Tongue (tissue), 3 donors: ENCODE data around the gene RNU5D-1. TPM values are rescaled to one million over a fixed set of nuclear protein-coding genes. Genes with fewer than 3 reads are reported as not detected.
"Not testable (repeated sequence)": the region's sequence is repeated elsewhere in the genome, so short reads cannot be mapped to it uniquely, and the experiment has no call there.

ENCODE experiments used
- DNase-seq: peaks from one replicate; pipeline ENCODE4 v3.0.0-alpha.2; 2015
- small RNA-seq: library from RNA; depleted of rRNA; stranded (forward); fragments of <200 nt; gene quantifications from one replicate; pipeline ENCODE3, GENCODE V24; 2014; ENCODE audit warnings: low replicate concordance
- total RNA-seq: library from RNA; depleted of rRNA; stranded (reverse); fragments of >200 nt; gene quantifications from one replicate; pipeline ENCODE4 v1.2.3, GENCODE V29; 2014

The RNU5D-1 gene
- total RNA-seq, 1 donor from 2014 or later: not detected

DNA sequence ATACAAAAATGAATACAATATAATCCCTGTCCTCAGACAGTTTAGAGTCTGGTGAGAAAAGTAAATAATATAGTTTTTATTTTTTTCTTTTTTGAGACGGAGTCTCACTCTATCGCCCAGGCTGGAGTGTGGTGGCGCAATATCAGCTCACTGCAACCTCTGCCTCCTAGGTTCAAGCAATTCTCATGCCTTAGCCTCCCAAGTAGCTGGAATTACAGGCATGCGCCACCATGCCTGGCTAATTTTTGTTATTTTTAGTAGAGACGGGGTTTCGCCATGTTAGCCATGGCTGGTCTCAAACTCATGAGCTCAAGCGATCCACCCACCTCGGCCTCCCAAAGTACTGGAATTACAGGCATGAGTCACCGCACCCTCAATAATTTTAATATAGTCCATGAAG lies 31.6 kb downstream of the RNU5D-1 start:
- not testable (repeated sequence) for DNase-seq

DNA sequence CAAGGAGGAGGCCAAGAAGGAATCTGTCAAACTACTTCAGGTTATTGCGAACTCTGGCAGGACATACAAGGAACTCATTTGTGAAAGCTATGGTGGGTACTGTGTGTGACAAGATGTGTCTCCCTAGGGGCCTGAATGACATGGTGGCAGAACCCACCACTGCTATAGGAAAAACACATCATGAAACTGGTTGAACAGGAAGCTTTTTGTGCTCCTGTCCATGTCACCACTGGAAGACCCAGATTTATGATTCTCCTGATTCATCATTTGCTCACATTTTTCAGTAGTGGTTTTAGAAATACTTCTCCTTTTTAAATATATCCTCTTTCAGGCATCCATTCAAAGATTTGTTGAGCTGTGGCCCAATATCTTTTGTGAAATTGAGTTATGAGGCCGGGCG lies 32.8 kb downstream of the RNU5D-1 start:
- DNase-seq: no peak

DNA sequence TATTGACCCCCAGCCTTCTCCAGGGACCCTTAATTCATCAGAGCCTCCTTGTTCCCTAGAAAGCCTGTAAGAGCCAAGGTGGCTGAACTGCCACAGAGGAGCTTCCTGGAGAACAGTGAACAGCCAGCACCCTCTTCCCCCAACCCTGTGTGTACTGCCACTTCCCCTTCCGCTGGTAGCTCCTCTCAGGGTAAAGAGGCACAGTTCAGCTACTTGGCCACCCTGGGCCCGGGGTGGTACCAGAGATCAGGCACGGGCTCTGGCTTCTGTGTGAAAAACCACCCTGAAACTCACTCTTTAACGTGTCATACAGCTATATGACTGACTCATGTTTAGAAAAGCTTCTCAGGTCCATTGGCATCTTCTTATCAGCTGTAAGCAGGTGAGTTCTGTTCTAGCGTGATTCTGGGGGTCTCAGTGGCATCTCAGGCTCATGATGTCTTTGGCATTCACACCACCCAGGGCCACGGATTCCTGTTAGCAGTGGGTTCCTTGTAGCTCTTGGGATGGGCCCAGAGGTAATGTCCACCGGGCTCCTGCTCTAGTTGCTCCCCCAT lies 34.1 kb downstream of the RNU5D-1 start:
- DNase-seq: no peak

- DNase-seq: no peak
Measured at GRCh38 chr1:44696101-44696500, 34.9 kb downstream of the RNU5D-1 start.

GRCh38 chr1:44695671-44696070 lies 35.3 kb downstream of the RNU5D-1 start:
- no peak for DNase-seq

DNA sequence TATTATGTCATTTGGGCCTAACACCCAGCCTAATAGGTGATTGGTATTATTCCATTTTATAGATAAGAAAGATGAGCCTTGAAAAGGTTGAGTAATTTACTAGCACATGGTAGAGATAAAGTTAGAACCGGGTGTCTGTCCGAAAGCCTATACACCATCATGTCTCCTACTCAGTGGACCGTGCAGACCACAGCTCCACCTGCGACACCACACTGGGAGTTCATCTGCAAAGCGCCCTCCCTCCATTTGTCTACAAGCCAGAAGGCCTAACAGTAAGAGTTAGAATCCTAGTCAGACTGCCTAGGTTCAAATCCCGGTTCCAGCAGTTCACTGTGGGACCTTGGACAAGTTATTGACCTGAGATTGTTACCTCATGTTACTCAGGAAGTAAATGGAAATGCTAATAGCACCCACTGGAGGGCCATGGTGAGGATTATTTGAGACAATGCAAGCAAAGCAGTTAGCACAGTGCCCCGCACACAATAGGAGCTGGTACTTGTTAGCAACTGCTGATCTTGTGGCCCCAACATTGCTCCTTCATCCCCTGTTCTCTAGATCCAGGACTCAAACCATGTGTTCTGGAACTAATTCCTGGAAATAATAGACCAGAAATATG lies 36.0 kb downstream of the RNU5D-1 start:
- no peak for DNase-seq

DNA sequence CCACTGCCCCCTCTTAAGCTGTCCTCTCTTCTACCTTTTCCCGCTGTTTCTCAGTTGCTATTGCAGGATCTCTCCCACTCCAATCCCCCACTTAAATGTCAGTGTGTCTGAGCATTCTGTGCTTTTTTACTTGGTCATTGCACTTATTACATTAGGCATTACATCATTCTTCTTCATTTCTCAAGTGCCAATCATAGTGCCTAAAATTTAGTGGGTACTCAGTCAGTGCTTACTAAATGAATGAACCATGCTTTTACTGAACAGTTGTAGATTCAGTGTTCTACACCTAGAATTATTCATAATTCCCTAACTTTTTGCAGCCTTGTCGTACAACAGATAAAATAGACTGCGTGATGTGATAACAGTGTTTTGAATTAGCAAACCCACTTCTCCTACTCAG lies 37.1 kb downstream of the RNU5D-1 start:
- no peak for DNase-seq

GRCh38 chr1:44693159-44693558 lies 37.8 kb downstream of the RNU5D-1 start:
- DNase-seq: no peak

DNA sequence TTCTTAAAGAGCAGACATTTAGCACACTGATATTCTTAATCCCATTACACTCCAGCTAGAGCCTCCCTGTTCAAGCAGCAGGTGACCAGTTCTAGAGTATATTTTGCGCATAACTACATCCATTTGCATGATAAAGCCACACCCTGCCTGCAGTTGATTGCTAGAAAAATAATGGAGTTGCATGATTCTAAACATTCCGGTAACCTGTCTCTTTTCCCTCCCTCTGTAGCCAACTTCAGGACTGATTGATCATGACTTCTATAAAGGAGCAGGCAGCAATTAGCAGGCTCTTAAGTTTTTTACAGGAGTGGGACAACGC lies 41.6 kb downstream of the RNU5D-1 start:
- DNase-seq: no peak

DNA sequence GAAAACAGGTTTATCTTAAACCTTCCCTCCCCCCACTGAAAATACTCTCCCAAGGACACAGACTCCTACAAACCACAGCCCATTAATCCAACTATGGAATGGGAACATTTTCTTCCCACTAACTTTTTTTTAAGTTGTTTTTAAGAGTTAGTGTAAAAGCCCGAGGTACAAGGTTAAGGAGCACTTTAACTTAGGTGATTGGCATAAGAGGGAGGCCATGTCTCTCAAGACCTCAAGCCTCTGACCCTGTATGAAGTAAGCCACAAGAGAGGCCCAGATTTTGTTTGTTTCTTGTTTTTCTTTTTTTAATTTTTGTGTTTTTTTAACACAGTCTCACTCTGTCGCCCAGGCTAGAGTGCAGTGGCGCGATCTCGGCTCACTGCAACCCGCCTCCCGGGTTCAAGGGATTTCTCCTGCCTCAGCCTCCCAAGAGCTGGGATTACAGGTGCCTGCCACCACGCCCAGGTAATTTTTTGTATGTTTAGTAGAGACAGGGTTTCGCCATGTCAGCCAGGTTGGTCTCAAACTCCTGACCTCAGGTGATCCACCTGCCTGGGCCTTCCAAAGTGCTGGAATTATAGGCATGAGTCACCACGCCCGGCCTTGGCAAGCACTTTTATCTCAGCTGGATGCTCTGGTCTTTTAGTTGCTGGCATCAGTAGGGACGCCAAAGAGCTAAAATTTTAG lies 42.1 kb downstream of the RNU5D-1 start:
- DNase-seq: no peak

DNA sequence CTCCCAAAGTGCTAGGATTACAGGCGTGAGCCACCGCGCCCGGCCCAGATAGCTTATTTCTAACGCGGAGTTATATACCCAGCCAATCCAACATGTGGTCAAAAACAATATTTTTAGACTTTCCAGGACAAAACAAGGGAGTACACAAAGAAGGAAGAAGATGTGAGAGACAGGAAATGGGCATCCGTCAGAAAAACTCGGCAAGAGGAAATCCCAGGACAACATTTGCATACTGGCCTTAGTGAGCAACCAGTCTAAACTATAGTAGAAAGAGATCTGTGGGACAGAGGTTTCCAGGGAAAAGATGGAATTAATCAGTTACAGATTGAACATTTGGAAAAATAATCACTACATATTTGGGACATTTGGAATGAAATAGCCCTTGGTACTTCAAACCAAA lies 45.1 kb downstream of the RNU5D-1 start:
- DNase-seq: no peak

DNA sequence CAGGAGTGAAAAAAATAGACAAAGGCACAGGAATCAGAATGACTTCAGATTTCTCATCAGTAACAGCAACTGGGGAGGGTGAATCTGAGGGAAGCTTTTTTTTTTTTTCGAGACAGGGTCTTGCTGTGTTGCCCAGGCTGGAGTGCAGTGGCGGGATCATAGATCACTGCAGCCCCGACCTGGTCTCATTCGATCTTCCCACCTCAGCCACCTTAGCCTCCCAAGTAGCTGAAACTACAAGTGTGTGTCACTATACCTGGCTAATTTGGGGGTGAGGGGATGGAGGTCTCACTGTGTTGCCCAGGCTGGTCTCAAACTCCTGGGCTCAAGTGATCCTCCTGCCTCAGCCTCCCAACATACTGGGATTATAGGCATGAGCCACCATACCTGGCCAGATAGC lies 45.8 kb downstream of the RNU5D-1 start:
- DNase-seq: no peak

- DNase-seq: no peak
Measured at GRCh38 chr1:44684525-44684924, 46.4 kb downstream of the RNU5D-1 start.

DNA sequence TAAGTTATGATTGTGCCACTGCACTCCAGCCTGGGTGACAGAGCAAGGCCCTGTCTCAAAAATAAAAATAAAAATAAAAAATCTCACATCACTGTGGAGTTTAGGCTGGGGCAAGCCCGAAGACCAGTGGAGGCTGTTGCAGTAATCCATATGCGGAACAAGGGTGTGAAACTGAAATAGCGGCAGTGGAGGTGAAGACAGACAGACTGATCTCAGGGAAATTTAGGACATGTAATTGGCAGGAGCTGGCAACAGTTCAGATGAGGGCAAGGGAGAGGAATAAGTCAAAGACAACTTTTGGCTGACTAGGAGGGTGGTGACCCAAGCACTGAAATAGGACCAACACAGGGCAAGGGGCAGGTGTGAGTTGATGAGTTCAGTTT lies 48.1 kb downstream of the RNU5D-1 start:
- DNase-seq: no peak

- DNase-seq: no peak
Measured at GRCh38 chr1:44681905-44682882, 48.8 kb downstream of the RNU5D-1 start.

Small RNA genes within 50 kb of the gene (small RNA-seq; reads per million reads assigned to genes)
- gene RNU5D-1 (14.0 reads per million, percentile 94 among the genes with 10 or more reads in this experiment), gene RNU5F-1 (6.3 reads per million, percentile 93 among the genes with 10 or more reads in this experiment), gene SNORD38A (47.7 reads per million, percentile 96 among the genes with 10 or more reads in this experiment), gene SNORD38B (not detected), gene SNORD46 (1,686 reads per million, percentile 99 among the genes with 10 or more reads in this experiment), gene SNORD55 (not detected)

Other genes starting within 250 kb of the RNU5D-1 start
- 2.6 TPM for gene TMEM53, start 56.7 kb downstream of the RNU5D-1 start, total RNA-seq
- gene ARMH1, start 56.5 kb downstream of the RNU5D-1 start, total RNA-seq: 1.6 TPM
- gene KIF2C, start 8.7 kb upstream of the RNU5D-1 start, total RNA-seq: 12.5 TPM
- gene RPS8, start 44.4 kb upstream of the RNU5D-1 start, total RNA-seq: 2,206 TPM
- gene BEST4, start 57.0 kb upstream of the RNU5D-1 start, total RNA-seq: 0.21 TPM
- gene PLK3, start 69.2 kb upstream of the RNU5D-1 start, total RNA-seq: 10.8 TPM
- not detected for gene DYNLT4, start 76.2 kb upstream of the RNU5D-1 start, total RNA-seq
- gene BTBD19, start 77.4 kb upstream of the RNU5D-1 start, total RNA-seq: 5.0 TPM
- gene PTCH2, start 112.1 kb upstream of the RNU5D-1 start, total RNA-seq: 4.9 TPM